ENCODE results near the gene HDHD2.

HDHD2 gene

DNA sequence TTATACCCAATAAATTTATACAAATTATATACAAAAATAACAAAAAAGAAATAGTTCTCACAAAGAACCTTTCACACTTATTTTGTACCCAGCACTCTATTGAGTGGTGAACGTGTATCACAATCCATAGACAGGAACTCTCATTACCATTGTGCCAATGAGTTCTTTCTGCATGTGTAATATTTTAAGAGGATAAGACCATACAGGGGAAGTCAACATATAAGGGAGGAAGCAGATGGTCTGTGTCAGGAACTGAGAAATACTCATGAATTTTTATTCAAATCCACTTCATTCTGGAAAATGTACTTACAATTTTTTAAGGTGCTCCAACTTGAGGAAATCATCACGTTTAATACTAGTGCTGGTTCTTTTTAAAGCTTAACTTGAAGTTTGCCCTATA is 87.8 kb downstream of the HDHD2 start:
- DNase-seq (ENCODE audit: low read depth) = no peak
